ENCODE measurements around the gene XKR3.
"Not testable (repeated sequence)": the region's sequence is repeated elsewhere in the genome, so short reads cannot be mapped to it uniquely, and the experiment has no call there.

GRCh38 chr22:16869640-16870039, 44.4 kb upstream of the XKR3 start:
- TF ChIP-seq POLR2A (IDR thresholded peaks at IDR 0.05; ENCODE audit: low read depth); CTCF (IDR thresholded peaks at IDR 0.05); EP300 (IDR thresholded peaks at IDR 0.05); POLR2AphosphoS5 (IDR thresholded peaks at IDR 0.05): not testable (repeated sequence)
